Esophagus squamous epithelium (tissue), 4 donors: Measurements from ENCODE around the gene MINDY1.

Experiments
- POLR2A ChIP-seq, 4 donors: fragments of 450-650 bp; IDR thresholded peaks; one replicate each; pipeline ENCODE4 v1.6.1; 2017; ENCODE audit warnings: antibody characterized with exemption in 4 of 4, mild to moderate bottlenecking in 4 of 4, moderate library complexity in 3 of 4
- TF ChIP-seq, protein P1 (sequence below), 6 experiments: fragments of 450-650 bp in 4 of 6; fragments of 200-600 bp in 2 of 6; sonication (generic) in 2 of 6; IDR thresholded peaks; one replicate each; pipeline ENCODE4 v1.5.1; 2016 to 2019; ENCODE audit warnings: antibody characterized with exemption in 6 of 6, mild to moderate bottlenecking in 4 of 6, moderate library complexity in 4 of 6

DNA sequence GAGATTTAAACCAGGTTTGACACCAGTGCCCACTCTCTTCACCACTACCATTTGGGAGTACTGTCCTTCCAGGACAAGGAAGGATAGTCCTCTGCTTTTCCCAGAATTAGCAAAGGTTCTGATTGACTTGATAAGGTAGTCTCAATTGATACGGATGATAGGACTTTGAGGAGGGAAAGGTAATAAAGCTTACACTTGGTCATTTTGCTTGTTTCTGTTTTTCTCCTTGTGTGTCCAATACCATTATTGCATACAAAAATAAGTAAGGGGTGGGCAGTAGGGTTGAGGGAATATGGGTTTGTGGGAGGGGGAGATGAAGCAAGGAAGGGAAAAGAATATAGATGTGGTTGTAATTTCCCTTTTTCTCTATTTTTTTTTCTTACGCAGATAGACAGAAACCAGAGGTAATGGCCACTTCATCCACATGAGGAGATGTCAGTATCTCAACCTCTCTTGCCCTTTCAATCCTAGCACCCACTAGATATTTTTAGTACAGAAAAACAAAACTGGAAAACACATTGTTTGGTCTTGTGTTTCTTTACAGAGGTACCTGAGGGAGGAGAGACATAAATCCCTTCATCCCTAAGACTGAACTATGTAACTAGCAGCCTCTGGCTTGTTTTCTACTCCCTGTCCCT lies 43.5 kb upstream of the MINDY1 start:
- TF ChIP-seq, protein P1, sequence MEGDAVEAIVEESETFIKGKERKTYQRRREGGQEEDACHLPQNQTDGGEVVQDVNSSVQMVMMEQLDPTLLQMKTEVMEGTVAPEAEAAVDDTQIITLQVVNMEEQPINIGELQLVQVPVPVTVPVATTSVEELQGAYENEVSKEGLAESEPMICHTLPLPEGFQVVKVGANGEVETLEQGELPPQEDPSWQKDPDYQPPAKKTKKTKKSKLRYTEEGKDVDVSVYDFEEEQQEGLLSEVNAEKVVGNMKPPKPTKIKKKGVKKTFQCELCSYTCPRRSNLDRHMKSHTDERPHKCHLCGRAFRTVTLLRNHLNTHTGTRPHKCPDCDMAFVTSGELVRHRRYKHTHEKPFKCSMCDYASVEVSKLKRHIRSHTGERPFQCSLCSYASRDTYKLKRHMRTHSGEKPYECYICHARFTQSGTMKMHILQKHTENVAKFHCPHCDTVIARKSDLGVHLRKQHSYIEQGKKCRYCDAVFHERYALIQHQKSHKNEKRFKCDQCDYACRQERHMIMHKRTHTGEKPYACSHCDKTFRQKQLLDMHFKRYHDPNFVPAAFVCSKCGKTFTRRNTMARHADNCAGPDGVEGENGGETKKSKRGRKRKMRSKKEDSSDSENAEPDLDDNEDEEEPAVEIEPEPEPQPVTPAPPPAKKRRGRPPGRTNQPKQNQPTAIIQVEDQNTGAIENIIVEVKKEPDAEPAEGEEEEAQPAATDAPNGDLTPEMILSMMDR (IDR thresholded peaks at IDR 0.05): no peak
- TF ChIP-seq POLR2A (IDR thresholded peaks at IDR 0.05): no peak
